ENCODE measurements around the gene CLTCL1.
"Not testable (repeated sequence)": the region's sequence is repeated elsewhere in the genome, so short reads cannot be mapped to it uniquely, and the experiment has no call there.

Gene CLTCL1

GRCh38 chr22:19218541-19219233, 72.8 kb downstream of the CLTCL1 start:
- no peak for DNase-seq (ENCODE audit: low spot score)

GRCh38 chr22:19216579-19216978, 74.9 kb downstream of the CLTCL1 start:
- DNase-seq (ENCODE audit: low spot score) = no peak

DNA sequence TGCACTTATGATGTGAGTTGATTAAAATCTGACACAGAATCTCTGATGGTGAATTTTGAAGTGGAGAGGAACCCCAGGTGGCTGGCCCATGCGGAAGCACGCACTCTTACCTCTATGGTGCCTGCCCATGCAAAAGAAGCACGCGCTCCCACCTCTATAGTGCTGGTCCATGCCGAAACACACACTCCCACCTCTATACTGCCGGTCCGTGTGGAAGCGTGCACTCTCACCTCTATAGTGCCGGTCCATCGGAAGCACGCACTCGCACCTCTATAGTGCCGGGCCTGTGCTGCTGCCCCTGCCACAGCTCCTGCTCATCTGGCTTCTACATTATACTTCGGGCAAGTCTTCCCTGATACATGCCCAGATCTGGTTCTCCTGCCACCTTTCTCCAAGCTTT, 76.2 kb downstream of the CLTCL1 start:
- DNase-seq (ENCODE audit: low spot score) = no peak

- no peak for DNase-seq (ENCODE audit: low spot score)
Observed at GRCh38 chr22:19214078-19214473, 77.4 kb downstream of the CLTCL1 start.

GRCh38 chr22:19213442-19214077, 78.0 kb downstream of the CLTCL1 start:
- no peak for DNase-seq (ENCODE audit: low spot score)

- no peak for DNase-seq (ENCODE audit: low spot score)
Observed at GRCh38 chr22:19213001-19213400, 78.5 kb downstream of the CLTCL1 start.

GRCh38 chr22:19212302-19212870, 79.1 kb downstream of the CLTCL1 start:
- DNase-seq (ENCODE audit: low spot score) = no peak

DNA sequence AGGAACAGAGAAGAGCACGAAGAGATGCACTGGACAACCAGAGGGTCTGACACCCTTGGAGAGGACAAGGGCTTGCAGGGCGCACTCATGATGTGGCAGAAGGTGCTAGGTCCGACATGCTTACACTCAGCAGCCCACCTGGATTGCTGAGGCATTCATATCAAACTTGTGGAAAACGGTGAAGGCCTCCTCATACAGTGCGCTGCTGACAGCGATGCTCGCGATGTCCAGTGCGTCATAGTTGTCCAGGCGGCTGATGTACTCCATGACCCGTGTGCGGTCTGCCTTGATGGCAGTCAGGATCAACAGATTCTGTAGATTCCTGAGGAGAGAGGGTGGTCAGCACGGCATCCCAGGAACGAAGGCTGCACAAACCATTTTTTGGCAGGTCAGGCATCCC, 81.3 kb downstream of the CLTCL1 start:
- DNase-seq (ENCODE audit: low spot score) = no peak

DNA sequence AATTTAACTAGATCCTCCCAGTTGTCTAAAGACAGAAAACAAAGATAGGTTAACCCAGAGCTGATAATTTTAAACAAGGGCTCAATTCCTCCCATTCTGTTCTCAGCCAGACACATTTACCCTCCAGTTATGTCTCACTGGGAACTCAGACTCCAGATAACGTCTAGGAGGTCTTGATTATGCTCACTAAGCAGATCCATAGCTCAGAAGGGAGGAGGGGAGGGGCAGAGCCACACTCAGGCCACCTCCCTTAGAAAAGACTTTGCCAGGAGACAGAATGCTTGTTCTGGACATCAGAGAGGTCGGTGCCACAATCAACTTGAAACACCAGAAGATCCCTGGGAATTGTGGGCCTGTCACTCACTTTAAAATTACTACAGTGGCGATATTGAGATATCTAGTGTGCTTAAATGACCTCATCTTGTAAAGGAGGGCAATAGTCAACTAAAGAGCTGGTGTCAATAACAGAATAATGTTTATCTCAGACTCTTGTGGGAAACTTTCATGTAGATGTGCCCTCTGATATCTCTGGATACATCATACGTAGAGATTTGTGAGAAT, 83.2 kb downstream of the CLTCL1 start:
- DNase-seq (ENCODE audit: low spot score) = no peak

DNA sequence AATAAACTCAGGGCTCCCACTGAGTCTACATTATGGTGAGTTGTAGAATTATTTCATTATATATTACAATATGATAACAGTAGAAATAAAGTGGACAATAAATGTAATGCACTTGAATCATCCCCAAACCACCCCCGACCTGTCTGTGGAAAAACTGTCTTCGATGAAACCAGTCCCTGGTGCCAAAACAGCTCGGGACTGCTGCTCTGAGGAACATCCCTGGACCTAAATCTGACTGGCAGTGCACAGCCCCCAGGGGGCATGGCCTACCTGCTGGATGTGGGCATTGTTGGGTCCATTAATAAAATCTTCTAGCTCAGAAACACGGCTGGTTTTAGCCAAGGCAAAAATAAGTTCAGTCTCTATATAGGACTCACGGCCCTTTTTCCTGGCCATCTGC, 83.6 kb downstream of the CLTCL1 start:
- no peak for DNase-seq (ENCODE audit: low spot score)

- no peak for DNase-seq (ENCODE audit: low spot score)
Observed at GRCh38 chr22:19207401-19207808, 84.1 kb downstream of the CLTCL1 start.

GRCh38 chr22:19206287-19206686, 85.2 kb downstream of the CLTCL1 start:
- DNase-seq (ENCODE audit: low spot score) = no peak

DNA sequence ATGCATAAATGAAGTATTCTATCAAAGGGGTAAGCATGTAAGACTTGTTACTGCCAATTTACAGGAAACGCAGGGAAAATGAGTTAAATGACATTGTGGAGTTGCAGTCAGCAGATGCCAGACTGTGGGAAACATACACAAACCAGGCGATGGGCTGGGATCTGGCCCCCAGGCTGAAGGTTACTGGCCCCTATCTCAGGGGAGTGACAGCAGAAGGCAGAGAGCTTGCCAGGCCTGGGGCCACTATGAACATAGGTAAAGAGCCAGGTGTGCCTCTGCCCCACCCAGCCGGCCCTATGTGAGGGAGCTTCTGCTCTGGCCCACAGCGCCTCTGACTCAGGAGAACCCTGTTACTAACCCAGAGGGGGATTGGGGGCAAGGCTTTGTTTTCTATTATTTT, 86.9 kb downstream of the CLTCL1 start:
- DNase-seq (ENCODE audit: low spot score) = no peak

GRCh38 chr22:19203834-19204233, 87.7 kb downstream of the CLTCL1 start:
- DNase-seq (ENCODE audit: low spot score) = no peak

DNA sequence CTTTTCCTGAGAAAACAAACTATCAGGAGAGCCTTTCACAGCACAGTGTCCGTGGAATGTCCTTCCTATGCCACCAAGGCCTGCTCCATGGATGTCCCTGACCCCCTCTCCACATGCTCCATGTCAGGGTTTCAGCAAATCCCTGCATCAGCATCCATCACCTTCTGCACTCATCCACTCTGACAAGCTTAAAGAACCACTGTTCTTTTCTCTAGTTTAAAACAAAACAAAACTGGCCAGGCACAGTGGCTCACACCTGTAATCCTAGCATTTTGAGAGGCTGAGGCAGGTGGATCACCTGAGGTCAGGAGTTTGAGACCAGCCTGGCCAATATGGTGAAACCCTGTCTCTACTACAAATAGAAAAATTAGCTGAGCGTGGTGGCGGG, 88.7 kb downstream of the CLTCL1 start:
- DNase-seq (ENCODE audit: low spot score) = not testable (repeated sequence)

GRCh38 chr22:19201869-19202798, 89.4 kb downstream of the CLTCL1 start:
- DNase-seq (ENCODE audit: low spot score) = no peak

GRCh38 chr22:19201130-19201868, 90.2 kb downstream of the CLTCL1 start:
- DNase-seq (ENCODE audit: low spot score) = no peak

- no peak for DNase-seq (ENCODE audit: low spot score)
Observed at GRCh38 chr22:19199479-19199878, 92.0 kb downstream of the CLTCL1 start.

DNA sequence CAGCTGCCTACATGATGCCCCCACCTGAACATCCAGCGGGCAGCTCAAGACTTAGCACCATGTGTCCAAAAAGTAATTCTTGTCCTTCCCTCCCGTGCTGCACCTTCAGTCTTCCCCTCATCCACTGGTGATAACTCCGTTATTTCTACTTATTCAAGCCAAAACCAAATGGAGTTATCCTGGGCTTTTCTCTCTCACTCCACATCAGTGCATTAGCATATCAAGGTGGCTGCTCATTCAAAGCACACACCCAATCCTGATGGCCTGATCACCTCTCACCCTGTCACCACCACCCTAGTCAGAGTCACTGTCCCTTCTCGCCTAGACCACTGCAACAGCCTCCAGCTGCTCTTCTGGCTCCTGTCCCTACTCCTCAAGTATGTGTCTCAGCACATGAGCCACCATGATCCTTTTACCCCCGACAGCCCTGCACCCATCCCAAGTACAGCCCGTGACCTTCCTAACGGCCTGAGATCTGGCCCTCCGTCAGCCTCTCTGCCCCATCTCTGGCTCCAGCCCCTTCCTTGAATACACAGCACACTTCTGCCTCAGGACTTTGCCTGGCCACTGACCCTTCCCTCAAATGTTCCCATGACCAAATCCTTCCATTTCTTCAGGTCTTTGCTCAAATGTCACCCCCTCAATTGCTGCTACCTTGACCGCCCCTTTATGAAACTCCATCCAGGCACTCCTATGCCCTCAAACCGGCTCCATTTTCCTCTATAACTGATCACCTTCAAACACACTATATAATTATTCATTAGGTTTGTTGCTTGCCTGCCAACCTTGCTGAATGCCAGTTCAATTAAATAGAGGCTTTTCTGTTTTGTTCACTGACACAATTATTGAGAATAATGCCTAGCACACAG, 93.3 kb downstream of the CLTCL1 start:
- DNase-seq (ENCODE audit: low spot score) = no peak

DNA sequence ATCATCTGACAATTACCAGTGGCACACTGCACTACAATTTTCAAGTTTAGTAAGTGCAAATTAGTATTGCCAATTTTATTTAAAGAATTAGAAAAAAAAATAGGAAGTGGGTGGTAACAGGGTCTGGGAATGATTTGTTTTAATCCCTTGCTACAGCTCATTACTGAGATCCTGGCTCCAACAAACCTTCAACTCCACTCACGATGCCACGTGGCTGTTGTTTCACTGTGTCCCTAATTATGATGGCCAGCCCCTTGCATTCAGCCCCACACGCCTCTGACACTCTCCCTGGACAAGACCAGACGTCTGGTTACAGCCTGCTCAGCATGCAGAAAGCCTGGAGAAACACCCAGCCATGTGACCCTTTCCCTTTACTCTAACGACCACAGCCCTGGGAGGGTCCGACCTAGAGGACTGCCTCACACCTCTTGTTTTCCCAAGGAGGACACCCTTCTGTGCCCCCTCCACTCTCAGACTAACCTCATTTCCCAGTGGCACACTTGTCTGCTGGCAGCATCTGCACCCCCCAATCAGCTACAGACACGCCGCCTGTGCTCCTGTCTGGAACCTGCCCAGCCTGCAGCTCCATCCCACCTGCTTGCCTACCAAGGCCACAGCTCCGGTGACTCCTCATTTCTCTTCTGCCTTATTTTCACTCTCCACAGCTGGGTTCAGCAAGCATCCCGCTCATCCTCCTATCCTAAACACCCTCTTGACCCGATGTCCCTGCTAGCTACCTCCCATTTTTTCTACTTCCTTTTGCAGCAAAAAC, 94.5 kb downstream of the CLTCL1 start:
- DNase-seq (ENCODE audit: low spot score) = no peak
